GM20000 (cell line): ENCODE results near the gene LYPD6.

Experiments
- DNase-seq: peaks from one replicate; pipeline ENCODE4 v3.0.0; 2012; ENCODE audit warnings: low spot score
- CTCF ChIP-seq: IDR thresholded peaks from 2 replicates; pipeline ENCODE4 v1.5.1; 2012; ENCODE audit warnings: mild to moderate bottlenecking, control low read depth; ENCODE audit errors: extremely low read depth, missing control alignments

The LYPD6 gene

GRCh38 chr2:149507974-149508373, 177.6 kb downstream of the LYPD6 start:
- no peak for DNase-seq

DNA sequence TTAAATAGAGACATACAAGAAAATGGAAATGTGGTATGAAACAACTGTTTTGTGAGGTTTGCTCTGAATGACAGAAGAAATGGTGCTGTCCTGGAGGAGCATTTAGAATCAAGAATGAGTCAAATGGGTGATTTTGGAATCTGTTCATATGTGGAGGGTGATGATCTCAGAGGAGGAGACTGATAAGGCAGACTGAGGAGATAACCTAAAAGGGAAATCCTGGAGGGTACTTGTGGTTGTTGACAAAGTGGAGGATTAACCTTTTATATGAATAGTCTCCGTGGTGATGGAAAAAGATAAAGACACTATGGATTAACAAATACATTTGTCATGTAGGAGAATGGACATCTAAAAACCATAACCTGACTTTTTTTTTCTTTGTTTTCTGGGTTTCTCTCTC, 183.1 kb downstream of the LYPD6 start:
- no peak for DNase-seq
- TF ChIP-seq CTCF: no peak

More at GRCh38 chr2:149507974-149508373, 177.6 kb downstream of the LYPD6 start:
- TF ChIP-seq CTCF: no peak
